Gastrocnemius medialis (tissue), 4 donors: Measurements from ENCODE around the gene SLC25A12.

Experiments
- CTCF ChIP-seq, 5 experiments: fragments of 450-650 bp in 3 of 5; fragments of 200-600 bp in 2 of 5; sonication (generic) in 2 of 5; IDR thresholded peaks in 4 of 5; conservative IDR thresholded peaks in 1 of 5; 1 replicate in 4 of 5; 2 replicates in 1 of 5; pipeline ENCODE4 v1.5.1; 2016 to 2019; ENCODE audit warnings: antibody characterized with exemption in 5 of 5, mild to moderate bottlenecking in 3 of 5, moderate library complexity in 3 of 5
- POLR2A ChIP-seq, 2 donors: fragments of 450-650 bp; IDR thresholded peaks; one replicate each; pipeline ENCODE4 v1.6.1; 2017; ENCODE audit warnings: antibody characterized with exemption in 2 of 2, mild to moderate bottlenecking in 2 of 2, moderate library complexity in 2 of 2

- TF ChIP-seq POLR2A (IDR thresholded peaks at IDR 0.05) (no peak), CTCF (IDR thresholded peaks at IDR 0.05 in 4 of 5, conservative IDR thresholded peaks at IDR 0.05 in 1 of 5) (no peak)
These were observed 52.0 kb downstream of the SLC25A12 start for GRCh38 chr2:171841996-171842395.
